ENCODE measurements around the gene FEM1B. TPM values are rescaled to one million over a fixed set of nuclear protein-coding genes. Genes with fewer than 3 reads are reported as not detected.

FEM1B gene
- total RNA-seq, 1 donor from 2014 or later = 46.7 TPM

GRCh38 chr15:68335655-68336054 lies 58.1 kb downstream of the FEM1B start:
- no peaks in the 10 kb centered on the region for H3K27me3 ChIP-seq (ENCODE audit: low read depth)
- TF ChIP-seq CTCF (IDR thresholded peaks at IDR 0.05; ENCODE audit: borderline replicate concordance) = no peak
- intact Hi-C loops (cut with micrococcal nuclease) = no loop called here
- H3K9me3 ChIP-seq (replicated peaks) = no peaks in the 10 kb centered on the region
- H3K4me1 ChIP-seq = peaks cover 51% of the 10 kb centered on the region
- H3K36me3 ChIP-seq = peaks cover 13% of the 10 kb centered on the region
- H3K4me3 ChIP-seq = peak overlapping the region; percentile 18
- H3K27ac ChIP-seq (replicated peaks) = peak overlapping the region; percentile 74
- DNase-seq = peak; percentile 59

- Histone ChIP-seq H3K27ac (replicated peaks) (no peak overlapping the region), H3K4me1 (peaks cover 59% of the 10 kb centered on the region), H3K36me3 (peaks cover 5% of the 10 kb centered on the region), H3K4me3 (no peak overlapping the region), H3K9me3 (replicated peaks) (no peaks in the 10 kb centered on the region), H3K27me3 (ENCODE audit: low read depth) (no peaks in the 10 kb centered on the region)
- intact Hi-C loops (cut with micrococcal nuclease) = no loop called here
- DNase-seq = no peak
- TF ChIP-seq CTCF (IDR thresholded peaks at IDR 0.05; ENCODE audit: borderline replicate concordance) = no peak
Measured at GRCh38 chr15:68336516-68336915, 59.0 kb downstream of the FEM1B start.

GRCh38 chr15:68337826-68338225 lies 60.3 kb downstream of the FEM1B start:
- TF ChIP-seq CTCF (IDR thresholded peaks at IDR 0.05; ENCODE audit: borderline replicate concordance) = no peak
- DNase-seq = no peak
- H3K36me3 ChIP-seq = no peaks in the 10 kb centered on the region
- peak overlapping the region; percentile 17 for H3K27ac ChIP-seq (replicated peaks)
- intact Hi-C loops (cut with micrococcal nuclease) = no loop called here
- no peaks in the 10 kb centered on the region for H3K9me3 ChIP-seq (replicated peaks)
- no peak overlapping the region for H3K4me3 ChIP-seq
- H3K4me1 ChIP-seq = peaks cover 72% of the 10 kb centered on the region
- H3K27me3 ChIP-seq (ENCODE audit: low read depth) = no peaks in the 10 kb centered on the region

- H3K4me1 ChIP-seq = peaks cover 66% of the 10 kb centered on the region
- no peak for TF ChIP-seq CTCF (IDR thresholded peaks at IDR 0.05; ENCODE audit: borderline replicate concordance)
- no peaks in the 10 kb centered on the region for H3K36me3 ChIP-seq
- no peak overlapping the region for H3K27ac ChIP-seq (replicated peaks)
- H3K4me3 ChIP-seq = no peak overlapping the region
- DNase-seq = no peak
- intact Hi-C loops (cut with micrococcal nuclease) = no loop called here
- H3K27me3 ChIP-seq (ENCODE audit: low read depth) = no peaks in the 10 kb centered on the region
- no peaks in the 10 kb centered on the region for H3K9me3 ChIP-seq (replicated peaks)
Measured at GRCh38 chr15:68339481-68339880, 61.9 kb downstream of the FEM1B start.

DNA sequence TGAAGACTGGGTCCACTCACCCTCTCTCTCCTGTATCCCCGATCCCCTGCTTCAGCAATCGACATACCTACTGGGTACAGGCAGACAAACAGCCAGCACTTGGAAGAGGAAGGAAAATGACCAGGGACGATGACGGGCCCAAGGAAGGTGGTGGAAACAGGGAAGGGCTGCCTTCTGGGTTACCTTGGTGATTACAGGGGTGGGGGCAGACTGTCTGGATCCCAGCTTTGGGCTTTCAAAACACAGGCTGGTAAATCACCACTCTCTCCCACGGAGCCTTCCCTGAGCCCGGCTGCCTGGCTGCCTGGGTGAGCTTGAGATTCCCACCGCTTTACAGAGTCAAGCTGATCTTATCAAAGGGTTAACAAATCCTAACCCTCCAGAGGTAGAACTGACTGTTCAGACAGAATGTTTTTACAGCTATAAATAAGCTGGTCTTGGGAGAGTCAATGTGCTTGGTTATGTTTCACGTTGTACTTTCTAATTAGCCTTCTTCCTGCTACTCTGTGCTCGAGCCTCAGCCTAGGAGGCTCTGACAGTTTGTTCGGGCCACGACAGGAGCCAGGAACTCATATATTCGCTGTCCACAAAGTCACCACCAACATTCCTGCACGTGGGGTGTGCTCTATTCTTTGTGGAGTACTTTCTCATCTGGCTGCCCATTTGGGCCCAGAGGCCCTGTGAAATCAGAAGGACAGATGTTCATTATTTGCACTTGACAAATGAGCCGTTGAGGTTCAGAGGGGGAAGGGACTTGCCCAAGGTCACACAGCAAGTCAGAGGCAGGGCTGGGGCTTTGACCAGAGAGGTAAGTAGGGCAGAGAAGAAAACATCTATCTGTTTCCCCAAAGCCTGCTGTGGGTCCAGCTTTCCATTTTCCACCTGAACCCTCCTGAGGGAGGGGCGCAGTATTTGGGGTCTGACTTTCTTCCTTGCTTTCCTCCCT lies 63.5 kb downstream of the FEM1B start:
- peak overlapping the region; percentile 6 for H3K4me3 ChIP-seq
- intact Hi-C loops (cut with micrococcal nuclease) = no loop called here
- peak overlapping the region; percentile 93 for H3K27ac ChIP-seq (replicated peaks)
- H3K4me1 ChIP-seq = peaks cover 51% of the 10 kb centered on the region
- no peak for TF ChIP-seq CTCF (IDR thresholded peaks at IDR 0.05; ENCODE audit: borderline replicate concordance)
- H3K9me3 ChIP-seq (replicated peaks) = no peaks in the 10 kb centered on the region
- no peak for DNase-seq
- no peaks in the 10 kb centered on the region for H3K27me3 ChIP-seq (ENCODE audit: low read depth)
- no peaks in the 10 kb centered on the region for H3K36me3 ChIP-seq
